ENCODE data around the gene ZNF786. TPM values are rescaled to one million over a fixed set of nuclear protein-coding genes. Genes with fewer than 3 reads are reported as not detected.

ZNF786 gene
- total and polyA plus RNA-seq, 9 of the 15 experiments (the other 6 are each of a cell fraction or from before 2014, with no cell fraction given): 0.31 to 5.4 (median 3.0) TPM

DNA sequence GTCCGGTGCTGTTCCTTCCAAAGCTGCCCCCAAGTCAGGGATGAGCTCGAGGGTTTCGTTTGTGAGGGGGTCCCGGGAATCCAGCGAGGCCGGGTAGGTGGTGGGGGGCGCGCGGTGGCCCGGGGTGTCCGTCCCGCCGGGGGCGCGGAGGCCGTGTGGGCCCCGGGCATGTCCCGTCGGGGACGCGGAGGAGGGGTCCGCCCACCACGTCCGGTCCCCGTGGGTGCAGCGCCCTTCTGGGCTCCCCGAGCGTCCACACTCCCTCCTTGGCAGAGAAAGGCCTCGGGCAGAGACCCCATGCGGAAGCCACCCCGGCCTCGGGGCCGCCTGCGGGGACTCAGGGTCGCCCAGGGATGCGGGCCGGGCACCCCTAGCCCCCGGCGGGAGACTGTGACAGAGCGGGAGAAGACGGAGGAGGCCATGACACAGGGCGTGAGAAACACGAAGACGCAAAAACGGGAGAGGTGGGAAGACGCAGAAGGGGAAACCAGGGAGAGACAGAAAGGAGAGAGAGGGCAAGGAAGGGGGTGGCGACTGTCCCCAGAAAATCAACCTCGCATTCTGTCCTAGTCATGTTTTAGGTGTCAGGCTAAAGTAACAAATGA, 36.2 kb upstream of the ZNF786 start (continued):
- TF ChIP-seq ZBTB40 (IDR thresholded peaks at IDR 0.05) (peak; percentile 11), ZBTB40 (CRISPR knock-in tag; IDR thresholded peaks at IDR 0.05) (no peak), ZNF253 (CRISPR knock-in tag; conservative IDR thresholded peaks at IDR 0.05) (no peak), ZBTB2 (IDR thresholded peaks at IDR 0.05) (peak; percentile 60; the same call in 1 of the 2 replicates), JUN (IDR thresholded peaks at IDR 0.05; ENCODE audit: borderline replicate concordance, low read depth, low read length) (no peak), JUN (CRISPR knock-in tag; IDR thresholded peaks at IDR 0.05; ENCODE audit: borderline replicate concordance) (no peak), VEZF1 (CRISPR knock-in tag; IDR thresholded peaks at IDR 0.05) (no peak; the same call in 1 of the 2 replicates), CBX8 (IDR thresholded peaks at IDR 0.05; ENCODE audit: borderline replicate concordance, extremely low read depth, low read depth, low read length, poor library complexity, severe bottlenecking) (no peak), EWSR1 (IDR thresholded peaks at IDR 0.05; ENCODE audit: borderline replicate concordance, low read depth, partially characterized antibody) (no peak), ZNF584 (CRISPR knock-in tag; IDR thresholded peaks at IDR 0.05; ENCODE audit: low read depth) (no peak), RBM15 (IDR thresholded peaks at IDR 0.05; ENCODE audit: insufficient read depth, low read length) (no peak), ZNF644 (tag; IDR thresholded peaks at IDR 0.05; ENCODE audit: low read depth) (no peak), SETDB1 (IDR thresholded peaks at IDR 0.05; ENCODE audit: low read length) (no peak), TARDBP (IDR thresholded peaks at IDR 0.05) (no peak), CTBP1 (IDR thresholded peaks at IDR 0.05; ENCODE audit: borderline replicate concordance) (no peak)
- TF ChIP-seq, protein P1, sequence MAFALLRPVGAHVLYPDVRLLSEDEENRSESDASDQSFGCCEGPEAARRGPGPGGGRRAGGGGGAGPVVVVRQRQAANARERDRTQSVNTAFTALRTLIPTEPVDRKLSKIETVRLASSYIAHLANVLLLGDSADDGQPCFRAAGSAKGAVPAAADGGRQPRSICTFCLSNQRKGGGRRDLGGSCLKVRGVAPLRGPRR (CRISPR knock-in tag; IDR thresholded peaks at IDR 0.05): no peak
